Spleen (tissue), 11 donors: ENCODE measurements around the gene SIM2. TPM values are rescaled to one million over a fixed set of nuclear protein-coding genes. Genes with fewer than 3 reads are reported as not detected.
A peak's percentile ranks its signal among the peaks of the same experiment; 100 is the strongest.

Source experiments
- DNase-seq: peaks from one replicate; pipeline ENCODE4 v3.0.0-alpha.2; 2020
- H3K27ac ChIP-seq, 8 donors: fragments of 200-600 bp; sonication (generic) in 7 of 8; 1 replicate in 4 of 8; 2 replicates in 4 of 8; pipeline versions ENCODE4 v1.5.0 to v1.8.0; 2016 to 2021; ENCODE audit warnings: inconsistent platforms in 4 of 8, mild to moderate bottlenecking in 4 of 8, moderate library complexity in 1 of 8
- H3K27me3 ChIP-seq, 7 donors: fragments of 200-600 bp; sonication (generic) in 6 of 7; replicated peaks in 1 of 7; 1 replicate in 4 of 7; 2 replicates in 3 of 7; pipeline versions ENCODE4 v1.5.0 to v1.8.0; 2016 to 2021; ENCODE audit warnings: inconsistent platforms in 3 of 7, mild to moderate bottlenecking in 1 of 7
- H3K36me3 ChIP-seq, 6 donors: fragments of 200-600 bp; sonication (generic) in 5 of 6; 1 replicate in 4 of 6; 2 replicates in 2 of 6; pipeline versions ENCODE4 v1.5.0 to v1.8.0; 2016 to 2021; ENCODE audit warnings: inconsistent platforms in 2 of 6
- H3K4me1 ChIP-seq, 6 donors: fragments of 200-600 bp; sonication (generic) in 5 of 6; 1 replicate in 3 of 6; 2 replicates in 3 of 6; pipeline versions ENCODE4 v1.5.0 to v1.8.0; 2016 to 2021; ENCODE audit warnings: inconsistent platforms in 3 of 6
- H3K4me3 ChIP-seq, 8 donors: fragments of 200-600 bp; sonication (generic) in 7 of 8; 1 replicate in 4 of 8; 2 replicates in 4 of 8; pipeline versions ENCODE4 v1.5.0 to v1.8.0; 2016 to 2021; ENCODE audit warnings: inconsistent platforms in 4 of 8, mild to moderate bottlenecking in 4 of 8, moderate library complexity in 2 of 8
- H3K9me3 ChIP-seq, 8 donors: fragments of 200-600 bp; sonication (generic) in 7 of 8; 1 replicate in 4 of 8; 2 replicates in 4 of 8; pipeline versions ENCODE4 v1.5.0 to v1.8.0; 2016 to 2021; ENCODE audit warnings: inconsistent platforms in 4 of 8
- CTCF ChIP-seq, 11 experiments: fragments of 200-600 bp in 7 of 11; fragments of 450-650 bp in 4 of 11; sonication (generic) in 4 of 11; IDR thresholded peaks in 8 of 11; conservative IDR thresholded peaks in 3 of 11; 1 replicate in 7 of 11; 2 replicates in 4 of 11; pipeline versions ENCODE4 v1.4.0 to v1.8.0; 2016 to 2021; ENCODE audit warnings: antibody characterized with exemption in 11 of 11, inconsistent platforms in 4 of 11, mild to moderate bottlenecking in 1 of 11
- POLR2A ChIP-seq, 3 donors: fragments of 450-650 bp; IDR thresholded peaks; one replicate each; pipeline ENCODE4 v1.5.1; 2017; ENCODE audit warnings: antibody characterized with exemption in 3 of 3, mild to moderate bottlenecking in 1 of 3
- POLR2AphosphoS5 ChIP-seq, 3 donors: sonication (generic); formaldehyde crosslinking; IDR thresholded peaks; one replicate each; pipeline ENCODE4 v1.5.1; 2017; ENCODE audit warnings: antibody characterized with exemption in 3 of 3
- WGBS, 5 donors: extraction: QIAGEN DNeasy Blood & Tissue Kit in 3 of 5; methylation state at CpG; one replicate each; pipeline versions ENCODE4 v1.1.5 to v1.1.7; 2013 to 2018; 5-methylcytosine and 5-hydroxymethylcytosine counted together
- intact Hi-C: fragments of 100-400 bp; cut with DNase I; formaldehyde crosslinking; loops from one replicate; pipeline ENCODE4 v1.15.0; 2023; ENCODE audit warnings: low total_unique reads
- polyA plus RNA-seq, 3 donors: library from polyadenylated mRNA; stranded (reverse); fragments of 200-250 nt; gene quantifications; one replicate each; pipeline ENCODE4 v1.2.1, GENCODE V29; 2013
- total RNA-seq, 7 donors: library from RNA; depleted of rRNA in 3 of 7; stranded (reverse); fragments of >200 nt in 3 of 7; fragmentation: NEBNext Ultra II Directional in 4 of 7; extraction: Animal tissue kit (Norgen Biotek cat#: 25700) in 4 of 7; gene quantifications; one replicate each; pipeline versions ENCODE4 v1.1.0 to v1.2.1, GENCODE V29; 2016 to 2021
- donor health status: healthy with polysubstance abuse.
- donor health status: DM: no; HTN: no; CAD: no; lungs with moderate emphysema.
- donor health status: DM: no; HTN: no; CAD: no.
- donor health status: Bipolar disorder and iron deficiency.
- donor health status: healthy.
- donor health status: DM: no; HTN: no; CAD: no.
- donor health status: DM: yes; HTN: yes; CAD: no.

Gene SIM2
- total and polyA plus RNA-seq, 10 donors, result not detected

- Histone ChIP-seq H3K9me3 (no peaks in the 10 kb centered on the region), H3K27me3 (no peaks in the 10 kb centered on the region), H3K4me3 (no peak overlapping the region), H3K36me3 (peaks cover 0 to 3% (median 0%) of the 10 kb centered on the region in 6 donors), H3K4me1 (no peaks in the 10 kb centered on the region), H3K27ac (no peak overlapping the region)
- TF ChIP-seq CTCF (IDR thresholded peaks at IDR 0.05 in 8 of 11, conservative IDR thresholded peaks at IDR 0.05 in 3 of 11), result no peak
- TF ChIP-seq POLR2A (IDR thresholded peaks at IDR 0.05), result no peak
- TF ChIP-seq POLR2AphosphoS5 (IDR thresholded peaks at IDR 0.05), result no peak
- intact Hi-C loops, result no loop called here
- DNase-seq, result no peak
- 77 to 92% (median 80%) methylated on average over 2 of the region's 2 CpGs for WGBS, 5 donors
These were observed 86.7 kb downstream of the SIM2 start for GRCh38 chr21:36785615-36786014.

- H3K4me1 ChIP-seq, result no peaks in the 10 kb centered on the region
- no peaks in the 10 kb centered on the region for H3K9me3 ChIP-seq
- H3K36me3 ChIP-seq, result peaks cover 0 to 4% (median 0%) of the 10 kb centered on the region in 6 donors
- H3K27me3 ChIP-seq, result no peaks in the 10 kb centered on the region
- no peak overlapping the region for H3K27ac ChIP-seq
- no peak for TF ChIP-seq POLR2AphosphoS5 (IDR thresholded peaks at IDR 0.05)
- no peak for TF ChIP-seq POLR2A (IDR thresholded peaks at IDR 0.05)
- H3K4me3 ChIP-seq, result no peak overlapping the region
- WGBS, 5 donors, result 87 to 95% (median 91%) methylated on average over 4 of the region's 4 CpGs
- DNase-seq, result no peak
- intact Hi-C loops, result no loop called here
These were observed 87.3 kb downstream of the SIM2 start for GRCh38 chr21:36786186-36786585.

GRCh38 chr21:36788120-36788638 is 89.3 kb downstream of the SIM2 start:
- intact Hi-C loops, result no loop called here
- TF ChIP-seq POLR2AphosphoS5 (IDR thresholded peaks at IDR 0.05), result peak; percentile 25 to 43 (median 29)
- no peak for TF ChIP-seq CTCF (IDR thresholded peaks at IDR 0.05 in 8 of 11, conservative IDR thresholded peaks at IDR 0.05 in 3 of 11)
- Histone ChIP-seq H3K9me3 (no peaks in the 10 kb centered on the region), H3K4me1 (no peaks in the 10 kb centered on the region), H3K27ac (peak overlapping the region in 4 of 8 donors; percentile 46 to 64 (median 52)), H3K4me3 (no peak overlapping the region), H3K36me3 (peaks cover 0 to 4% (median 0%) of the 10 kb centered on the region in 6 donors), H3K27me3 (no peaks in the 10 kb centered on the region)
- no peak for DNase-seq
- 64 to 89% (median 82%) methylated on average over 12 of the region's 12 CpGs for WGBS, 5 donors

GRCh38 chr21:36790616-36791015 is 91.7 kb downstream of the SIM2 start:
- DNase-seq, result no peak
- Histone ChIP-seq H3K4me3 (no peak overlapping the region), H3K27me3 (no peaks in the 10 kb centered on the region), H3K36me3 (peaks cover 0 to 4% (median 0%) of the 10 kb centered on the region in 6 donors), H3K27ac (no peak overlapping the region), H3K9me3 (peaks cover 0 to 6% (median 2%) of the 10 kb centered on the region in 8 donors), H3K4me1 (no peaks in the 10 kb centered on the region)
- no peak for TF ChIP-seq CTCF (IDR thresholded peaks at IDR 0.05 in 8 of 11, conservative IDR thresholded peaks at IDR 0.05 in 3 of 11)
- TF ChIP-seq POLR2A (IDR thresholded peaks at IDR 0.05), result no peak
- no peak for TF ChIP-seq POLR2AphosphoS5 (IDR thresholded peaks at IDR 0.05)
- intact Hi-C loops, result no loop called here
- WGBS, 5 donors, result 79 to 81% (median 80%) methylated on average over 7 of the region's 7 CpGs
